NCI-H446 treated with DMSO at 0.1 percent for 48 hours (cell line): ENCODE measurements around the gene PAK5.

Source experiments
- DNase-seq: peaks from one replicate; lab custom pipeline; 2025; lab: John Stamatoyannopoulos, UW

The PAK5 gene

GRCh38 chr20:9616455-9616805 lies 222.4 kb downstream of the PAK5 start:
- DNase-seq = no peak

- no peak for DNase-seq
These were observed 223.0 kb downstream of the PAK5 start for GRCh38 chr20:9615766-9616454.

GRCh38 chr20:9615118-9615517 lies 223.8 kb downstream of the PAK5 start:
- no peak for DNase-seq

- DNase-seq = no peak
These were observed 225.0 kb downstream of the PAK5 start for GRCh38 chr20:9613871-9614270.

GRCh38 chr20:9611921-9612320 lies 227.0 kb downstream of the PAK5 start:
- DNase-seq = no peak

- DNase-seq = no peak
These were observed 228.2 kb downstream of the PAK5 start for GRCh38 chr20:9610665-9611064.

GRCh38 chr20:9609887-9610502 lies 228.9 kb downstream of the PAK5 start:
- peak; percentile 67 for DNase-seq

- no peak for DNase-seq
These were observed 230.1 kb downstream of the PAK5 start for GRCh38 chr20:9608639-9609340.

- peak; percentile 47 for DNase-seq
These were observed 236.1 kb downstream of the PAK5 start for GRCh38 chr20:9602847-9603183.

GRCh38 chr20:9600562-9600961 lies 238.3 kb downstream of the PAK5 start:
- no peak for DNase-seq

GRCh38 chr20:9597547-9597946 lies 241.3 kb downstream of the PAK5 start:
- DNase-seq = no peak

- DNase-seq = no peak
These were observed 243.1 kb downstream of the PAK5 start for GRCh38 chr20:9595763-9596162.

GRCh38 chr20:9594284-9594875 lies 244.5 kb downstream of the PAK5 start:
- DNase-seq = no peak

- DNase-seq = no peak
These were observed 246.5 kb downstream of the PAK5 start for GRCh38 chr20:9592419-9592818.

GRCh38 chr20:9591080-9591479 lies 247.8 kb downstream of the PAK5 start:
- DNase-seq = no peak

- DNase-seq = peak; percentile 54
These were observed 248.7 kb downstream of the PAK5 start for GRCh38 chr20:9590189-9590588.

- DNase-seq = no peak
These were observed 250.2 kb downstream of the PAK5 start for GRCh38 chr20:9588706-9589105.

- no peak for DNase-seq
These were observed 255.7 kb downstream of the PAK5 start for GRCh38 chr20:9583151-9583550.

GRCh38 chr20:9582137-9582536 lies 256.7 kb downstream of the PAK5 start:
- DNase-seq = no peak

- no peak for DNase-seq
These were observed 257.4 kb downstream of the PAK5 start for GRCh38 chr20:9581509-9581908.

- DNase-seq = no peak
These were observed 260.3 kb downstream of the PAK5 start for GRCh38 chr20:9578594-9578993.

- DNase-seq = no peak
These were observed 261.5 kb downstream of the PAK5 start for GRCh38 chr20:9577397-9577796.

- DNase-seq = no peak
These were observed 262.2 kb downstream of the PAK5 start for GRCh38 chr20:9576695-9577094.
